Natural killer cell treated with Interleukin-12 subunit alpha and Interleukin-12 subunit beta and Interleukin-15 and Interleukin-18, amount 100 ng/mL, for 72 hours (primary cell): Measurements from ENCODE around the gene SLC12A3. TPM values are rescaled to one million over a fixed set of nuclear protein-coding genes. Genes with fewer than 3 reads are reported as not detected.

Experiments
- ATAC-seq, 2 donors: fragments of 150-1000 bp; cut with Tn5 transposase in 1 of 2; sonication (Bioruptor Pico), chemical (Tn5 transposase) in 1 of 2; 2 replicates each; pipeline ENCODE4 v1.10.0; 2021
- DNase-seq: peaks from one replicate; pipeline ENCODE4 v3.0.0; 2022; ENCODE audit warnings: low spot score
- H3K27ac Mint-ChIP-seq, 2 donors: 1 replicate in 1 of 2; 2 replicates in 1 of 2; pipeline ENCODE4 v1.8.0; 2022; ENCODE audit warnings: mixed read lengths in 2 of 2, mild to moderate bottlenecking in 1 of 2, moderate library complexity in 1 of 2
- H3K27me3 Mint-ChIP-seq, 2 donors: 1 replicate in 1 of 2; 2 replicates in 1 of 2; pipeline ENCODE4 v1.8.0; 2022; ENCODE audit warnings: mixed read lengths in 2 of 2
- H3K36me3 Mint-ChIP-seq: one replicate; pipeline ENCODE4 v1.8.0; 2022; ENCODE audit warnings: mixed read lengths
- H3K4me1 Mint-ChIP-seq, 2 donors: 1 replicate in 1 of 2; 2 replicates in 1 of 2; pipeline ENCODE4 v1.8.0; 2022; ENCODE audit warnings: low read depth in 2 of 2, mixed read lengths in 2 of 2, mild to moderate bottlenecking in 1 of 2
- H3K4me3 Mint-ChIP-seq: one replicate; pipeline ENCODE4 v1.8.0; 2022; ENCODE audit warnings: mixed read lengths
- H3K9me3 Mint-ChIP-seq: 2 replicates; pipeline ENCODE4 v1.8.0; 2022; ENCODE audit warnings: mixed read lengths
- total RNA-seq, 2 donors: library from RNA; stranded (reverse); gene quantifications; one replicate each; pipeline ENCODE4 v1.2.3, GENCODE V29; 2022

SLC12A3 gene
- total RNA-seq, 2 donors from 2014 or later = not detected

DNA sequence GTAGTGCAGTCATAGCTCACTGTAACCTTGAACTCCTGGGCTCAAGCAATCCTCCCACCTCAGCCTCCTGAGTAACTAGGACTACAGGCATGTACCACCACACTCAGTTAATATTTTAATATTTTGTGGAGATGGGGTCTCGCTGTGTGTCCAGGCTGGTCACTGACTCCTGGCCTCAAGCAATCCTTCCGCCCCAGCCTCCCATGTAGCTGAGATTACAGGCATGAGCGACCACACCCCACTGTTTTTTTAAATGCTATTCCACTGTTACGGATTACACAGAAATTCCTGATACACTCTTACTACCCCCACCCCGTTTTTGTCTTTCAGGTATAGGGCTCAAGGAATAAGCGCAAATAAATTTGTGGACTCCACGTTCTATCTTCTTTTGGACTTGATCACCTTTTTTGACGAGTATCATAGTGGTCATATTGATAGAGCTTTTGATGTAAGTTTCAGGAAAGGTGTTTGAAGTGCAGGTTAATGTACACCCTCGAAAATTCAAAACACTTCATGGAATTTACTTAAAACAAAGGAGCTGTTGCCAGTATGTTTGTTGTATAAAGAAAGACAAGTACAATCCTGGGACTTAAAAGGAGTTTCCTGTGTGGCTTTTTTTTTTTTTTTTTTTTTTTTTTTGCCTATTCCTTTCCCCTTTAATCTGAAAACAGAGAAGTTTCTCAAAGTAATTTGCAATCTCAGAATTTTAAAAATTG, 26.2 kb upstream of the SLC12A3 start:
- H3K9me3 Mint-ChIP-seq = no peaks in the 10 kb centered on the region
- DNase-seq (no peak), ATAC-seq (no peak)
- no peak overlapping the region for H3K27ac Mint-ChIP-seq
- H3K4me1 Mint-ChIP-seq = peaks cover 0 to under 1% of the 10 kb centered on the region in 2 donors
- peaks cover 21% of the 10 kb centered on the region for H3K36me3 Mint-ChIP-seq
- no peak overlapping the region for H3K4me3 Mint-ChIP-seq
- H3K27me3 Mint-ChIP-seq = no peaks in the 10 kb centered on the region

DNA sequence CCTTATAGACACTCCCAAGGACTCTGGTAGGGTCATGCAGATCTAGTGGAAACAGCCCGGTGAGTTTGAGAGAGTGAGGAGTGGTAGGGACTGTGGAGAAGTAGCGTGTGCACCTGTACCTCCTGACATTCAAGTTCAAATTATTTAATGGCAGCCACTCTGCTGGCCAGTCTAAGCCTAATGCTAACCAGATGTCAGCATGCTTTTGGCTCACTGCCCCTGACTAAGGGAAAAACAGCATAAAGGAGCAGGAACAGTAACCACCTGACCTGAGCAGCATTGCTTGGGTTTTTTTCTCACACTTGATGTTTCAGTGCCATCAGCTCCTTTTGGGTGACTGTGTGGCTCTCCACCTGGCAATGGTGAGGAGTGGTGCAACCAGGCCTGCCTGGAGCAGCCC, 23.8 kb upstream of the SLC12A3 start:
- Mint-ChIP-seq H3K36me3 (peaks cover 19% of the 10 kb centered on the region), H3K4me1 (peaks cover 0 to 2% of the 10 kb centered on the region in 2 donors), H3K4me3 (no peak overlapping the region), H3K27me3 (no peaks in the 10 kb centered on the region), H3K27ac (no peak overlapping the region), H3K9me3 (no peaks in the 10 kb centered on the region)
- ATAC-seq (no peak), DNase-seq (no peak)

DNA sequence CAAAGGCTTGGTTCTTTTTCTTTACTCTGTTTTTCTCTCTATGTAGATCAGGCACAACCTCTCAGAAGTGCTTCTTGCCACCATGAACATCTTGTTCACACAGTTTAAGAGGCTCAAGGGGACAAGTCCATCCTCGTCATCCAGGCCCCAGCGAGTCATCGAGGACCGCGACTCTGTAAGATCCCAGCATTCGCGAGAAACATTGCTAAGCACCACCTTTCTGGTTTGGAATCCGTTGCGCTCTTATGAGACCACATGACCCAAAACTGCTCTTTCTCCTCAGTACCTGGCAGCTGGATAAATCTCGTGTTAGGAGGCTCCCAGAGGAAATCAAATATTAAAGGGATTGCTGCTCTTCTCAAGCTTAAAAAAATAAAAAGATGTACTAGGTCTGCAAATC, 23.3 kb upstream of the SLC12A3 start:
- DNase-seq (no peak), ATAC-seq (no peak)
- H3K36me3 Mint-ChIP-seq = peaks cover 19% of the 10 kb centered on the region
- H3K27me3 Mint-ChIP-seq = no peaks in the 10 kb centered on the region
- H3K4me1 Mint-ChIP-seq = peaks cover under 1 to 2% of the 10 kb centered on the region in 2 donors
- no peak overlapping the region for H3K27ac Mint-ChIP-seq
- H3K4me3 Mint-ChIP-seq = no peak overlapping the region
- H3K9me3 Mint-ChIP-seq = no peaks in the 10 kb centered on the region

DNA sequence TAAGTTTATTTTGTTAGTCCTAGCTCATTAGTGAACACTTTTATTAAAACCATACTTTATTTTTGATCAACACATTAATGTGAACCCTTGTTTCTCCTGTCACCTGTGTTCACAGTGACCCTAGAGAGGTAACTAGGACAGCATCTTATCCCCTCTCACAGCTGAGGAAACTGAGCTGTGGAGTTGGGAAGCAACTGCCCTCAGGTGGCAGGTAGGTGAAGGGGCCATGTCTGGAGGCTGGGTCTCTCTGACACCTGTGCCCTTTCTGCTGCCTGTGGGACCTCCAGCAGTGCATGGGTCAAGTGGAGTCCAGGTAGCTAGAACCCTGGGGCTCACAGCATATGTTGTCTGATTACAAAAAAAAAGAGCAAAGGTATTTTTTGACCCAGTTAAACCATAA, 22.9 kb upstream of the SLC12A3 start:
- no peaks in the 10 kb centered on the region for H3K27me3 Mint-ChIP-seq
- H3K36me3 Mint-ChIP-seq = peaks cover 19% of the 10 kb centered on the region
- H3K4me3 Mint-ChIP-seq = no peak overlapping the region
- H3K9me3 Mint-ChIP-seq = no peaks in the 10 kb centered on the region
- H3K27ac Mint-ChIP-seq = no peak overlapping the region
- DNase-seq (no peak), ATAC-seq (no peak)
- peaks cover 2 to 5% of the 10 kb centered on the region in 2 donors for H3K4me1 Mint-ChIP-seq

DNA sequence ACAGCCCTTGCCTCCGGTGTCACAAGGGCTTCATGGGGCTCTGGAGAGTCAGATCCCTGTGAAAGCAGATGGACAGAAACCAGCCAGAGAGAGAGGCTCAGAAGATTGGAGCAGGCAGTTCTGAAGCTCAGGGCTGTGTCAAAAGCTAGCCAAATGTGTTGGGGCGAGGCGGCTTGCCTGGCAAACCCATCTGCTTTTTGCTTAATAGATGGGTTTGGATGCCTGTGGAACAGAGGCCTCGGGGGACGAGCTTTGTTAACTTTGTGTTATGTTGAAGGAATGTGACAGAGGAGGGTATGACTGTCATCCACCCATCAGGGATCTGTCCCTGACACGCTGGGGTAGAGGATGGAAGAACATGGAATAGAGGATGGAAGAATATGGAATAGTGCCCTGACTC, 21.0 kb upstream of the SLC12A3 start:
- Mint-ChIP-seq H3K4me1 (peaks cover 11 to 24% of the 10 kb centered on the region in 2 donors), H3K9me3 (no peaks in the 10 kb centered on the region), H3K27me3 (no peaks in the 10 kb centered on the region), H3K4me3 (no peak overlapping the region), H3K36me3 (peaks cover 23% of the 10 kb centered on the region), H3K27ac (no peak overlapping the region)
- ATAC-seq = no peak
- DNase-seq = no peak

DNA sequence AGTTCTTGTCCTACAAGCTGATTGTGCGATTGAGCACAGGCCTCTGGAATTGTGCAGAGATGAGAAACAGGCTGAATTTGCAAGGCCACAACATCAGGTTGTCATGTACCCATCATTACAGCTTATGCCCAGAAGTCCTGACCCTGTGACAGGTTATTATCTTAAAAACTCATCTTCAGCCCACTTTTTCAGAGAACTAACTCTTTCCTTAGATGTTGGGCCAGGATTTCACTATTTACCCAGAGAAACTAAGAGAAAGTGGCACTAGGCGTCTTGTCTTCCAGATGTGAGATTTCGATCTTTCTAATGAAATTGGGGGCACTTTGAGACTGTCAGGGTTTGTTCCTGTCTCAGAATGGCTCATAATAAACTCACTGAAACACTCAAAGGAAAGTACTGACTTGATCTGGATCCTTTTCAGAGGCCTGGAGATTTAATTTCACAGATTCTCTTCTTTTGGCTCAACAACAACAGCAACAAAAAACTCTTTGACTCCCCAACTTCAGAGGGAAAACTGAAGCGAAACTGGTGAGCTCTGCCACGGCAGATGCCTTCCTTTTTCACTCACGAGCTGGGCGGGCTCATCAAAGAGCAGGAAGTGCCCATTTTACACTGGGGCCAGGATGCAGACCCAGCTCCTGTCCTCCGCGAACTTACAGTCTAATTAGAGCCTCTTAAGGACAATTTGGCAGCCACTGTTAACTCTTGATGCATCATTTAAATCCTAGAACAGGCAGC, 17.7 kb upstream of the SLC12A3 start:
- H3K36me3 Mint-ChIP-seq = peaks cover 11% of the 10 kb centered on the region
- peaks cover 11 to 24% of the 10 kb centered on the region in 2 donors for H3K4me1 Mint-ChIP-seq
- no peaks in the 10 kb centered on the region for H3K9me3 Mint-ChIP-seq
- ATAC-seq = peak in 1 of 2 donors; percentile 65
- H3K27me3 Mint-ChIP-seq = no peaks in the 10 kb centered on the region
- H3K4me3 Mint-ChIP-seq = peak overlapping the region; percentile 24
- DNase-seq = no peak
- H3K27ac Mint-ChIP-seq = peak overlapping the region; percentile 65 to 72

DNA sequence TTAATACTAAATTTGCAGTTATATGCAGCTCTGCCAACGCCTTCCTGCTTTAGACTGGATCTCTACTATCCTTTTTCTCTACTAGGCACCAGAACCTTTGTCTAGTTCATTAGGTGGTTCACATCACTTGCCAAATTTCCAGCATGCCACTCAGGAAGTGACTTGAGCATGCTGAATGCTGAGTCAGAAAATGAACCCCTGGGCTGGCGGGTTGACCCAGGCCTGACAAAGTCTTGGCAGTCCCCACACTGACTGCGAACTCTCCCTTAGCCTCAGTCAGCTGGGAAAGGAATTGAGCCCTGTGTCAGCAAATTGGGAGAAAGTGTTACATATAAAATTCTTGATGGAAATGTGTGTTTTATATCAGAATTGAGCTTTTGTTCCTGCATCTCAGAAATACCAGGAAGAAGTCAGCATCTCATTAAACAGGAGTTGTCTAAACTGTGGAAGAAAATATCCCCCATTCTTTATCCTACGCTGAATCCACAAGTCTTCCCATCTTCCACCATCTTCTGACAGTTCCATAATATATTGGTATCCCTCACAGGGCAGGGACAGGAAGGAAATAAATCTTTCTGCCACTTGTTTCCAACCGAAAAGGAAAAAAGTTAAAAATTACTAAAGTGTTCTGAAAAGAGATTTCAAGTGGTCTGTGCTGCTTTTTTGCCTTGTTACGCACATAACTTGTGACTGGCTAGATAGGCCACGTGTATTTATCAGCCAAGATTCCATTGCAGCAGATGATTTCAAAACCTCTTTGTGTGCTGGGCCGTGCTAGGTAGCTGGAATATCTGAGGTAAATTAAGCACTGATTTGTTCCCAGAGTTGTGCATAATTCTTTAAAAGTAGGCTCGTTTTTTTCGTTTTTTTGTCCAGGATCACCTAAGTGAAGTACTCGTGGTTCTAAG, 16.7 kb upstream of the SLC12A3 start:
- ATAC-seq = peak in 1 of 2 donors; percentile 63
- H3K27ac Mint-ChIP-seq = peak overlapping the region; percentile 65 to 72
- peaks cover 11 to 24% of the 10 kb centered on the region in 2 donors for H3K4me1 Mint-ChIP-seq
- H3K36me3 Mint-ChIP-seq = peaks cover 11% of the 10 kb centered on the region
- H3K4me3 Mint-ChIP-seq = peak overlapping the region; percentile 24
- H3K9me3 Mint-ChIP-seq = no peaks in the 10 kb centered on the region
- no peak for DNase-seq
- H3K27me3 Mint-ChIP-seq = no peaks in the 10 kb centered on the region

DNA sequence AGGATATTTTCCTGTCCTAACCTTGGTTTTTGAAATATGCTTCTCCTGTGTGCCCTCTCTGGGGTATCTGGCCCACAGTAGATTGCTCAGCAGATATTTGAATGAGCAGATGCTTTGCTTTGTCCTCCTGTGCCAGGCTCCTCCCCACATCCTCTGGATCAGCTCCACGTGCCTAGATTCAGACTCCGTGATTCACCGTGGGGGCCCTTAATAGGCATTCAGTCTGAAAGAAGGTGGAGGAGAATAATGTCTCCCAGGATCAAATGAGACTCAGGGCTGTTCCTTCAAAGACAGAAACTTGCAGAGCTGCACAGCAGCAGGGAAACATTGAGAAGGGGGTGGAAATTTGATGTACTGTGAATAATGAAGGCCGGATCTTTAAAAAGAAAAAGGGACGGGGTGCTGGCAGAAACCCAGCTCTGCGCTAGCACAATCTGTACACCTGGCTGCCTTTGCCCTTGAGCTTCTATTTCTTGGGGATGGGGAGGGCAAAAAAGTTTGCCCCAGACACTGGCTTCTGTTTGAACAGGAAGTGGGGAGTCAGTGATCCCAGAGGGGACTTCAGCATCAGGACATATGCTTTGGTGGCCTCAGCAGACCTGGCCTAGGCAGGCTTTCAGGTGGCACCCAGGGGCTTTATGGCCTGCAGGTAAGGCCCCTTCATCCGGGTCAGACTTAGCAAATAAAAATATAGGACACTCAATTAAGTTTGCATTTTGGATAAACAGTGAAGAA, 15.9 kb upstream of the SLC12A3 start:
- H3K9me3 Mint-ChIP-seq = no peaks in the 10 kb centered on the region
- no peak for DNase-seq
- no peaks in the 10 kb centered on the region for H3K27me3 Mint-ChIP-seq
- no peak for ATAC-seq
- H3K36me3 Mint-ChIP-seq = peaks cover 5% of the 10 kb centered on the region
- H3K27ac Mint-ChIP-seq = peak overlapping the region in 1 of 2 donors; percentile 65
- H3K4me1 Mint-ChIP-seq = peaks cover 9 to 24% of the 10 kb centered on the region in 2 donors
- H3K4me3 Mint-ChIP-seq = no peak overlapping the region

DNA sequence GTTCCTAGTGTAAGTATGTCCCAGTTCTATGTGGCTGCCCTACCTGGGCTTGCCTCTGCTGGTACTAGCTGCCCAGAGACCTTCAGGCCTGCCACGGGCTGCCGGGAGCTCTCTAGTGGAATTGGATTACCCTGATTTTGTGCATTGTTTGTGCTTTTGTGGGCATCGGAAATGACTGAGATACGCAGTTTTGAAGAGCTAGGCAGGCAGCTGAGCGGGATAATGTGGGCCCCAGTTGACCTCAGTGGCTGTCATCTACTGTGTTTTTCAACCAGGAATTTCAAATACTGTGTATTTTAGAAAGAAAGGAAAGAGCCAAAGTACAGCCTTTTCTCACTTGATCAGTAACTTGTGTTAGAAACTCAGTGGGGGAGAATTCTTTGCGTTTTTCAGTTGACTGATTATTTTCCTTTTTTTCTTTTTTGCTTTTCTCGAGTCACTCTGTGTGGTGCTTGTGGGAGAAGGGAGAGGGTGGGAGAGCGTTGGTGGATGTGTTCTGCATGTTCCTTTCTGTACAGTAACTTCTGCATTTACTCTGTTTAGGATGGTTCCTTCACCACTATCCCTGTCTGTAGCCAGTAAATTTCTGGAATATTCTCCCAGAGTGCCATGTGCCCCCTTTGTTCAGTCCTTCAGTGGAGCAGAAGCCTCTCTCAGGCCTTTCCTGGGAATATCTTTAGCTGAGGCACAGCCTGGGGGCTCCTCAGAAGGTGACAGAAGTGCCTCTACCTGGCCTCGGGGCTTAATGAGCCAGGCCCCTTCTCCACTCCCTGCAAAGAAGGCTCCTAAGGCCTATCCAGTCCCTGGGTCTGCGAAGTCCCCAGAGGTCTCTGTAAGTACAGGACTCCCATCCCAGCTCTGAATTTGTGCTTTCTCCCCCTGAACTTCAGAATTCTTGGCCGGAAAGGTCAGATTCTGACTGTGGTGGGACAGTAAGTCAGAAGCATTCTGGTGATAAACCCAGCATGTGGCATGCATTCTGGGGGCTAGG, 15.0 kb upstream of the SLC12A3 start:
- no peaks in the 10 kb centered on the region for H3K9me3 Mint-ChIP-seq
- ATAC-seq (no peak), DNase-seq (no peak)
- no peak overlapping the region for H3K4me3 Mint-ChIP-seq
- no peaks in the 10 kb centered on the region for H3K27me3 Mint-ChIP-seq
- peaks cover 9 to 24% of the 10 kb centered on the region in 2 donors for H3K4me1 Mint-ChIP-seq
- no peak overlapping the region for H3K27ac Mint-ChIP-seq
- H3K36me3 Mint-ChIP-seq = peaks cover 5% of the 10 kb centered on the region

DNA sequence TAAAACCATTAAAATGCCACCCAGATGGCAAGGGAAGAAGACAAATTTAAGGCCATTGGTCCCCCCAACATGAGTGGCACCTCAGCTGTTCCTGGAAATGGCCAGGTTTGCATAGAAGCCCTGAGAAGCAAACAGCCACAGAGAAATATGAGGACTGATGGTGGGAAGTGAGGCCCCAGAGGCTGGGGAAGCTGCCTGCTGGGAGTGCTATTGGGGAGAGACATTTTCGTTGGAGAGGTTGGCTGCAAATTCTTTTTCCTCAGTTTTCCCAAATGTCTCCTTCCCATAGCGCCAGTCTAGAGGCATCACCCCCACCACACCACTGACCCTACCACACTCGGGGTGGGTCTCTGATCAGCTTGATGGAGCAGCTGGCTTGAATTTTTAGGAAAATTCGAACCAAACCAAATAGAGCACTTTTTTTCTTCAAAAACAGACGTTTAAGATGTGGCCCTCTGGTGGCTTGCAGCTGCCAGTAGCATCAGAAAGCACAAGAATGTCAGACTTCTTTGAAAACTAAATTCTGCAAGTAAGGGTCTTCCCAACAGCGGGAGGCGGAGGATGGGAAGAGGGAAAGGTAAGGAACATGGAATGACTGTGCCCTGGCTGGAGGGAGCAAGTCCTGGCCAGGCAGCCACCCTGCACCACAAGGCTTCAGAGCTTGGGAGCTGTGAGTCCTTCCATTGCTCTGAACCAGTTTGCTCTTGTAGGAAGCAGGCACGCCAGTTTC, 13.2 kb upstream of the SLC12A3 start:
- no peak overlapping the region for H3K27ac Mint-ChIP-seq
- H3K4me3 Mint-ChIP-seq = no peak overlapping the region
- ATAC-seq = no peak
- H3K36me3 Mint-ChIP-seq = peaks cover 5% of the 10 kb centered on the region
- peaks cover 9 to 22% of the 10 kb centered on the region in 2 donors for H3K4me1 Mint-ChIP-seq
- no peak for DNase-seq
- no peaks in the 10 kb centered on the region for H3K27me3 Mint-ChIP-seq
- H3K9me3 Mint-ChIP-seq = no peaks in the 10 kb centered on the region

DNA sequence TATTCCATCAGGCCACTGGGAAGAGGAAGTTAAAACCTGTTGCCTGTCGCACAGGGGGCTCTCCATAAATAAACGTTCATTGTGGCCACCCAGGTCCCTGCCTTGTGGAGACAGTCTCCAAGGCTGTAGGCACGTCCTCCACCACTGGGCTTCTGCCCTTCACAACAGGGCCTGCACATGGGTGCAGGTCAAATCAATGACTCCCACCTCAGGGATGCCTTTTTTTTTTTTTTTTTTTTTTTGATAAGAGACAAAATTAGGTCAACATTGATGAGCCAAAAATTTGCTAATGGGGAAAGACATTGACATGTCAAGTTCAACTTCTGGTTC, 12.6 kb upstream of the SLC12A3 start:
- Mint-ChIP-seq H3K9me3 (no peaks in the 10 kb centered on the region), H3K4me1 (peaks cover 9 to 17% of the 10 kb centered on the region in 2 donors), H3K27ac (no peak overlapping the region), H3K27me3 (no peaks in the 10 kb centered on the region), H3K4me3 (no peak overlapping the region), H3K36me3 (peaks cover 5% of the 10 kb centered on the region)
- ATAC-seq (no peak), DNase-seq (no peak)

DNA sequence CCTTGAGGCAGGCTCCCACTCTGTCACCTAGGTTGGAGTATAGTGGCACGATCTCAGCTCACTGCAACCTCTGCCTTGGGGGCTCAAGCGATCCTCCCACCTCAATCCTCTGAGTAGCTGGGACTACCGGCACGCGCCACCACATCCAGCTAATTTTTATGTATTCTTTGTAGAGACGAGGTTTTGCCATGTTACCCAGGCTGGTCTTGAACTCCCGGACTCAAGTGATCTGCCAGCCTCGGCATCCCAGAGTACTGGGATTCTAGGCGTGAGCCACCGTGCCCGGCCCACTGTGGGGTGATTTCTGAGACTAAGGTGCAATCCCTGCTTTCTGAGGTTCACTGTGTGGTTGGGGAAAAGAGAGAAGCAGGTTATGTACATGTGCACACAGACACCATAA, 12.0 kb upstream of the SLC12A3 start:
- peaks cover 7 to 10% of the 10 kb centered on the region in 2 donors for H3K4me1 Mint-ChIP-seq
- no peaks in the 10 kb centered on the region for H3K36me3 Mint-ChIP-seq
- DNase-seq = no peak
- H3K9me3 Mint-ChIP-seq = no peaks in the 10 kb centered on the region
- H3K27ac Mint-ChIP-seq = no peak overlapping the region
- no peak for ATAC-seq
- H3K27me3 Mint-ChIP-seq = no peaks in the 10 kb centered on the region
- H3K4me3 Mint-ChIP-seq = no peak overlapping the region
